Activated naive CD8-positive, alpha-beta T cell (primary cell): ENCODE measurements around the gene EHD1.

Experiments
- H3K27ac Mint-ChIP-seq: one replicate; pipeline ENCODE4 v1.8.0; 2021; ENCODE audit warnings: mixed read lengths
- H3K27me3 Mint-ChIP-seq: one replicate; pipeline ENCODE4 v1.8.0; 2021; ENCODE audit warnings: mixed read lengths
- H3K36me3 Mint-ChIP-seq: one replicate; pipeline ENCODE4 v1.8.0; 2021; ENCODE audit warnings: mixed read lengths
- H3K4me1 Mint-ChIP-seq: one replicate; pipeline ENCODE4 v1.8.0; 2021; ENCODE audit warnings: low read depth, mixed read lengths
- H3K4me3 Mint-ChIP-seq: one replicate; pipeline ENCODE4 v1.8.0; 2021; ENCODE audit warnings: mild to moderate bottlenecking, mixed read lengths
- H3K9me3 Mint-ChIP-seq: one replicate; pipeline ENCODE4 v1.8.0; 2021; ENCODE audit warnings: low read depth, mixed read lengths

Gene EHD1

GRCh38 chr11:64809781-64810241 is 68.6 kb downstream of the EHD1 start:
- Mint-ChIP-seq H3K36me3 (peaks cover 4% of the 10 kb centered on the region), H3K27me3 (no peaks in the 10 kb centered on the region), H3K4me3 (peak overlapping the region; percentile 94), H3K9me3 (no peaks in the 10 kb centered on the region), H3K27ac (peak overlapping the region; percentile 91), H3K4me1 (peaks cover 27% of the 10 kb centered on the region)

- peaks cover 39% of the 10 kb centered on the region for H3K4me1 Mint-ChIP-seq
- peaks cover 4% of the 10 kb centered on the region for H3K36me3 Mint-ChIP-seq
- H3K27me3 Mint-ChIP-seq: no peaks in the 10 kb centered on the region
- no peaks in the 10 kb centered on the region for H3K9me3 Mint-ChIP-seq
- H3K27ac Mint-ChIP-seq: no peak overlapping the region
- peak overlapping the region; percentile 22 for H3K4me3 Mint-ChIP-seq
These were observed 72.9 kb downstream of the EHD1 start for GRCh38 chr11:64805481-64805880.

DNA sequence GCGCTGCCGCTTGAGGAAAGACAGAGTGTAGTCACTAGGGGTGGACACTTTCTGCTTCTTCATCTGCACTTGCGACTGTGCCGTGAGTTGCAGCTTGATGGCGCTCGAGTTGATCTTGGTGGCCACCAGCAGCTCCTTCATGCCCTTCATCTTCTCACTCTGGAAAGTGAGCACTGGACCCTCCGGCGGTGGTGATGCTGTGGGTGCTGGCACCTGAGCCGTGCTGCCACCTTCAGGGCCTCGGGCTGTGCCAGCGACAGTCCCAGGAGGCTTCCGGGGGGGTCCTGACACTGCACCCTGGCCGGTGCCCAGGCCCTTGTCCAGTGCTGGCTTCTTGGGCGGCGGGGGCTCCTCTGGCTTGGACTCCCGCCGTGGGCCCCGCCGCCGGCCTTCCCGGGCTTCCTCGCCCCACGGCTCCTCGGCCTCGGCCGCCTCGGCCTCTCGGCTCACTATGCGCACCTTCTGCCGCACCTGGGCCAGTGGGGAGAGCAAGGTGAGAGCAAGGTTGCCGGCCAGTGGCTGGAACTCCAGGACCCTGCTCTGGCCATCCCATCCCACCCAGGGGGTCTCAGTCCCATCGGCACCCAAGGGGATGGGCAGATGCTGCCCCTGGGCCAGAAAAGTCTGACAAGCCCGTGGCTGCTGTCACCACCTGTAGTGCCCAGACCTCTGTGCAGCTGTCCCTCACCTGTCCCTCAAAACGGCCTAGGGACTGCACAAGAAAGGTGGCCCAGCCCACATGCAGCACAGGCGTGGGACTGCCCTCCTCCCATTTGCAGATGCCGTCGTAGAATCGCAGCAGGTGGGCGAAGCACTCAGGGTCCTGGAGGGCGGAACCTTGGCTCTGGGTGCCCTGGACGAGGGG is 73.8 kb downstream of the EHD1 start:
- Mint-ChIP-seq H3K4me3 (peak overlapping the region; percentile 89), H3K36me3 (peaks cover 4% of the 10 kb centered on the region), H3K27me3 (no peaks in the 10 kb centered on the region), H3K27ac (no peak overlapping the region), H3K9me3 (no peaks in the 10 kb centered on the region), H3K4me1 (peaks cover 37% of the 10 kb centered on the region)

DNA sequence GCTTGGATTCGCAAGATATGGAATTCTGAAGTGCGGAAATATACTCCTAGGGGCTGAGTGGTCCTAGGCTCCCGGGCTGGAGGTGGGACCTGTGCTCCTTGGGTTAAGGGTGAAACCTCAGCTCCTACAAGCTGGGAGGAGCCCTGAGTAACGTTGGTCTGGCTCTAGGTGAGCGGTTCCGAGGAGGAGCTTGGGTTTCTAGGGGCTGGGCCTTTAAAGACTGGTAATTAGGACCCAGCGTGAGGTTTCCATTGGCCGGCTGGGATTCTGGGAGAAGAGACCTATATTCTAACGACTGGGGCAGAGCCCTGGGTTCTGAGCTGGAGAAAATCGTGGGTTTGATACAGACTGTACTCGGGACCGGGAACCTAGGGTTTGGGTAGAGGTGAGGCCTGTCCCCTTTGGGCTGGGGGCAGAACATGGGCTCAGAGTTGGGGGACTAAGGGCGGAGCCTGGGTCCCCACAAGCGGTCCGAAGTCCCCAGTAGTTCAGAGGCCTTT is 74.5 kb downstream of the EHD1 start:
- peak overlapping the region; percentile 89 for H3K27ac Mint-ChIP-seq
- peak overlapping the region; percentile 89 for H3K4me3 Mint-ChIP-seq
- H3K4me1 Mint-ChIP-seq: peaks cover 34% of the 10 kb centered on the region
- H3K9me3 Mint-ChIP-seq: no peaks in the 10 kb centered on the region
- peaks cover 4% of the 10 kb centered on the region for H3K36me3 Mint-ChIP-seq
- H3K27me3 Mint-ChIP-seq: no peaks in the 10 kb centered on the region

- Mint-ChIP-seq H3K36me3 (peaks cover 4% of the 10 kb centered on the region), H3K4me1 (peaks cover 35% of the 10 kb centered on the region), H3K27ac (peak within 1 kb of the TSS; percentile 89), H3K4me3 (peak within 1 kb of the TSS; percentile 89), H3K9me3 (no peaks in the 10 kb centered on the region), H3K27me3 (no peaks in the 10 kb centered on the region)
These were observed 75.1 kb downstream of the EHD1 start, which contains the start of gene MAP4K2 for GRCh38 chr11:64803158-64803845. Gene MAP4K2 (minus strand): TSS chr11:64803214. CDS start chr11:64803149, 65 bp downstream.

DNA sequence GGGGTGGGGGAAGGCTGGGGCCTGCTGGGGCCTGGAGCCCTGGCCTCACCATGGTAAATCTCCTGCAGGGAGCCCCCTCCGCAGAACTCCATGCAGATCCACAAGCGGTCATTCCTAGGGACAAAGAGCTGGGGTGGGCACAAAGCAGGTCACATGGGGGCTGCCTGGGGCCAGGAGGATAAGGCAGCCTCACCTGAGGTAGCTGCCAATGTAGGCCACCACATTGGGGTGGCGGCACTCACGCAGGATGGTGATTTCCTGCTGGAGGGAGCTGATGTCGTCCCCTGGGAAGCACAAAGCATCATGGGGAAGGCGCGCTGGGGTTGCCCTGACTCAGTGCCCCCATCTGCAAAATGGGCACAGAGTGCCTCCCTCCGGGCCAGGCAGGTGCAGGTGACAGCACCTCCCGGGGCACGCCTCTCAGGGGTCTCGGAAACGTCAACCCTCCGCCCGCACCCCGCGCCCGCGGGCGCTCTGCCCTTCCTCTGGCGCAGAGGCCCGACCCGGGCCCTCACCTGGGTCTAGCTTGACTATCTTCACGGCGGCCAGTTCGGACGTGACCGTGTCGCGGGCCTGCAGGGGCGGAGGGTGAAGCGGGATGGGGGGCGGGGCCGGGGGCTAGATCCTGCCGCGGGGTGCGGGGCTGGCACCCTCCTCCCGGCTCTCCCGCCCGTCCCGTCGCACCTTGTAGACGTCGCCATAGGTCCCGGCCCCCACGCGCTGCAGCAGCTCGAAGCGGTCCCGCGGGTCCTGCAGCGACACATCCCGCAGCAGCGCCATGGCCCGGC is 75.9 kb downstream of the EHD1 start:
- Mint-ChIP-seq H3K27ac (peak overlapping the region; percentile 76), H3K4me3 (peak overlapping the region; percentile 78), H3K4me1 (peaks cover 32% of the 10 kb centered on the region), H3K9me3 (no peaks in the 10 kb centered on the region), H3K27me3 (no peaks in the 10 kb centered on the region), H3K36me3 (peaks cover 4% of the 10 kb centered on the region)
